ENCODE data around the gene ALCAM. TPM values are rescaled to one million over a fixed set of nuclear protein-coding genes. Genes with fewer than 3 reads are reported as not detected.
"Not testable (repeated sequence)": the region's sequence is repeated elsewhere in the genome, so short reads cannot be mapped to it uniquely, and the experiment has no call there.

ALCAM gene
- polyA plus RNA-seq, 1 donor: 12.1 TPM

DNA sequence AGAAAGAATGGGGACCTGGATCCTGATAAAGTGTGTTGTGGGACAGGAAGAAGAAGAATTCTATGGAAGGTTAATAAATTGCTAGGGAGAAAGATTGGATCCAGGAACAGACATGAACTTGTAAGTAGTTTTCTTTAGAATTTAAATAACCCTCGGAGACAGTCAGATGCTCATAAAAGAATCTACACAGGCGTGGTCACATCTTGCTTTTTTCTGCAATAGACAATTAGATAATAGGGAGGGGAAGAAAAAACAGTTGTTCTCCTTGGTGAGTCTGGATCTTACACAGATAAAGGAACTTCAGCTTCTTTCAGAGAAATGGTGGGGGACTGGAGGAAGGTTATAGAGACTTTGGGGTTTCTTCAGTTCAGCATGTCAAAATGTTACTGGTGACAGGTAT, 232.6 kb downstream of the ALCAM start:
- DNase-seq: no peak

DNA sequence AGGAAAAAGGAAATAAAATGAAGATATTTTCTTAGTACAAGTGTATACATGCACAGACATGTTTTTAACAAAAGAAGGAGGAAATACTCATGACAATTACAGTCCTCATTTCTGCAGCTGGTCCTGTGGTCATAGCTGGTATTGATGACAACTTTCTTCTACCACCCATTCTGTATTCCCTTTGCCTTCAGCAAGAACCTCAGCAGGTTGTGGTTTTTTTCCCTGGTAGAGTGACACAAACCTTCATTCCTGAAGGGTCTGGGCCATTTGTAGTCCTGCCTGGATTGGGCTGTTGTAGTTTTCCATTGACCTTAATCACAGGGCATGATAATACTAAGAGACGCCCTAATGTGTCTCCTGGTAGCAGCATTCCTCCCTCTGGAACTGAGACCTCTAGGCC, 235.0 kb downstream of the ALCAM start:
- not testable (repeated sequence) for DNase-seq

DNA sequence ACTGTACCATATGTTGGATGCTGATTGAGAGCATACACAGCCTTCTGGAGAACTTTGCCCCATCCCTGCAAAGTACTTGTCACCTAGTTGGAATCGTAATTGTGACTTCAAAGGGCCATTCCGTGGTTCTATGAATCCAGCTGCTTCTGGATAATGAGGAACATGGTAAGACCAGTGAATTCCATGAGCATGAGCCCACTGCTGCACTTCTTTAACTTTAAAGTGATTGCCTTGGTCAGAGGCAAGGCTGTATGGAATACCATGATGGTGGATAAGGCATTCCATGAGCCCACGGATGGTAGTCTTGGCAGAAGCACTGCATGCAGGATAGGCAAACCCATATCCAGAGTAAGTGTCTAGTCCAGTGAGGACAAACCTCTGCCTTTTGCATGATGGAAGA, 235.6 kb downstream of the ALCAM start:
- DNase-seq: not testable (repeated sequence)

DNA sequence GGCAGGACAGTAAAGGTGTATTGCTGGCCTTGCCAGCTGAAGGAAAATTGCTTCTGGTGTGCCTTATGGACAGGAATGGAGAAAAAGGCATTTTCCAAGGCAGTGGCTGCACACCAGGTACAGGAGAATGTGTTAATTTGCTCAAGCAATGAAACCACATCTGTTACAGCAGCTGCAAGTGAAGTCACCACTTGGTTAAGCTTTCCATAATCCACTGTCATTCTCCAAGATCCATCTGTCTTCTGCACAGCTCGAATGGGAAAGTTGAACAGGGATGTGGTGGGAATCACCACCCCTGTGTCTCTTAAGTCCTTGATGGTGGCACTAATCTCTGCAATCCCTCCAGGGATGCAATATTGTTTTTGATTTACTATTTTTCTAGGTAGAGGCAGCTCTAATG, 236.8 kb downstream of the ALCAM start:
- not testable (repeated sequence) for DNase-seq

DNA sequence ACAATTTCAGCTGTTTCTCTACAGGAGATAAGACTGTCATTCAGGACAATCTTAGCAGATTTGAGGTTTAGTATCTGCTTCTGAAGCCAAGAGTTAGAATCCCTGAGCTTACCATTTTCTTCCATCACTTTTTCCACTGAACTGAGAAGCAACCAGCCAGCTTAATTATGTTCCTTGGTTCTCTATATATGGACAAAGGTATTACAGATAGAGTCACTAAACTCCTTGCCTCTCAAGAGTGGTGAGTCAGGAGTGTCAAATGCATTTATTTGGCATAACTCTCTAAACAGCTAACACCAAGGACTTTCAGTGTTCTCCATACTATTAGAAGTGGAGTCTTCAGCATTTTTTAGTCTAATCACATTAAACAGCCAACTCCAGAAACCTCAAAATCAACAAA, 239.3 kb downstream of the ALCAM start:
- no peak for DNase-seq

DNA sequence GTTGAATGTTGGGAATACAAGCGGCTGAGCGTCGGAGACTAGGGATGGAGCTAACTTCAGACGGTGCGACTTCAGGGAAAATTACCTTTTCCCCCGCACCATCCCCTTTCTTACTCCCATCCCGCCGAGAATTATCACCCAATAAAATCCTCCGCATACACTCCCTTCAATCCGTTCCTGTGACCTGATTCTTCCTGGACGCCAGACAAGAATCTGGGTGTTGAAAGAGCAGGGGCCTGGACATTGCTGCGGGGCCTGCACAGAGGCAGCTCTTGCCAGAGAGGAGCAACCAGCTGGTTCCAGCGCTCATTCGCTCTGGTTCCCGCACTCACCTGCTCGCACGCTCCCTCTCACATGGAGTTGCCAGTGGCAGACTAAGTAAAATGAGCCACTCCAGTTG, 241.9 kb downstream of the ALCAM start:
- DNase-seq: no peak

DNA sequence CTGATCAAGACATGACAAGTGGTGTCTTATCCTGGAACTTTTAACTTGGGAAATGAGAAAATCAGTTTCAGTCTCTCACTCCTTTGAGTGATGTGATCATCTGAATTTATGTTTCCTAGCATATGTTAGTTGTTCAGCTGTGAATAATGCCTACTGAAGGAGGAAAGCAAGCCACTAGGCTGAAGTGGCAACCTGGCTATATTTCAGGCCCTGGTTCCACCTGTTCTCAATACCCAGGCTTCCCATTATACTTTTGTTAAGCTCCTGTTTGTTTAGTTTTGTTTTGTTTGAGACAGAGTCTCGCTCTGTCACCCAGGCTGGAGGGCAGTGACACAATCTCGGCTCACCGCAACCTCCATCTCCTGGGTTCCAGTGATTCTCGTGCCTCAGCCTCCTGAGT, 243.8 kb downstream of the ALCAM start:
- DNase-seq: no peak

DNA sequence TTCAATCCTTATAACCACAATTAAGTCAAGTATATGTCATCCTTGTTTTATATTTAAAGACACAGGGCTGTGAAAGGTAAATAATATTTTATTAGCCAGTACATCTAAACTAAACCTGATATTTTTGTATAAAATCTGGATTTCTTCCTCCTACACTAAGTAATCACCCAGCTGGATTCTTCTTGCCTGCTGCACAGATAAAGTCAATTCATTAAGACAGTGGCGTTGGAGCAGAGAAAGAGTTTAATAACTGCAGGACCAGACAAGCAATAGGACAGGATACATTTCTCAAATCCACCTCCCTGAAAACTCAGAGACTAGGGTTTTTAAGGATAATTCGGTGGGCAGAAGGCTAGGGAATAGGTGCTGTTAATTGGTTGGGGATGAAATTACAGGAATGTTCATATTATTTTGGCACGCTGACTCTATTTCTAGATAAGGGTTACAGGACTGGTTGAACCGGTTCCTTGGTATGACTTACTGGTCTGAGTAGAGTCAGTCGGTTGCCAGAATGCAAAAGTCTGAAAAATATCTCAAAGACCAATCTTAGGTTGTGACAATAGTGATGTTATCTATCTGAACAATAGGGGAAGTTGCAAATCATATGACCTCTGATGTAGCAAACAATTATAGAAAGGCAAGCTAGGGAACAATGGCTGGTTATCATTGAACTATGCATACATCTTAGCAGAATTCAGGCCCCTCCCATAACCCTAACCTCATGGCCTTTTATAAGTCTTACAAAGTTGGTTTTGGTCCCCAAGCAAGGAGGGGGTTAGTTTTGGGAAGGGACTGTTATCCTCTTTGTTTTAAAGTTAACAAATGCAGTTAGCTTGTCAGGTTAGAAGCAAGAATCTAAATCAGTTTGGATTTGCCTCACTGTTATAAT, 244.8 kb downstream of the ALCAM start:
- no peak for DNase-seq

DNA sequence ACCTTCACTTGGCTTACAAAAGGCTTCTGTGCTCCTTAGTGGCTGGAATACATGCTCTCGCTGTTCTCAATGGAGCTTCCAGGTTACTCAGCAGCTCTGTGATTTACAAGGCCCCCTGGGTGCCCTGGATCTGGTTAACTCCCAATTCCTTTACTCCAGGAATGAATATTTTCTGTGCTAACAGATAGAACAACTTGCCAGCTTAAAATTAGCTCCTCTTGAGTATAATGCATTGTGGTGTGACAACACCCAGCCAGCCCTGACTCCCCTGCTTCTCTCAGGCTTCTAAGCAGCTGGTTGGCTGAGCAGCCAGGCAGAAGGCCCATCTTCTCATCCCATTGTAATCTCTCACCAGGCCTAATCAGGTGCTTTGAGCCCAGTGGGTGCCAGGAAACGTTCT, 246.4 kb downstream of the ALCAM start:
- no peak for DNase-seq

DNA sequence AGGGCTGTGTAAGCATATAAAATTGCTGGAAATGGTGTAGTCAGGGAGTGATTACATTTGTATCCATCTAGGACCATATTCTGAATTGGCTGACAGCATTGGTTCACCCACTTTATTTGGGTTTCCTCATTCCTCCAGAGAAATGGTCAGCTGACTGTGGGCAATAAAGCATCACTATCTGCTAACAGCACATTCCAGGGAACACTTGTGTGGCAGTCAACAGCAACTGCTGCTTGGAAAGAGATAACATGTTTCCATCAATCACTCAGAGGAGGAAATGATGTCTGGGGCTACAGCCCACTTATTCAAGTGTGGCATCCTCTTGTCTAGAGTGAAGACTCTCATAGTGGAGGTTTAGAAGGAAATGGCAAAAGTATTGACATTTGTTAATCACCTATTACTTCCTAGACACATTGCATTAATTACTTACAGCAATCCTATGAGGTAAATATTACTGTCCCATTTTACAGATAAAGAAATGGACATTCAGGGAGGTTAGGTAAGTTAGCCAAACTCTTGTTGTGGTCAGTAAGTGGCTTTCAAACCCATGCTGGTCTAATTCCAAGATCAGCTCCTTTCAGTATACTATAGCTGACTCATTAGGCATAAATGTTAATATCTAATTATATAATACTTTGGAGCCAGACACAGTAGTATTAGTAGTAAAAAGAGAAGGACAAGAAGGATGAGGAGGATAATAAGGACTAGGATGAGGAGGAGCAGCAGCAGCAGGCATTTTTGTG, 247.8 kb downstream of the ALCAM start:
- DNase-seq: no peak

DNA sequence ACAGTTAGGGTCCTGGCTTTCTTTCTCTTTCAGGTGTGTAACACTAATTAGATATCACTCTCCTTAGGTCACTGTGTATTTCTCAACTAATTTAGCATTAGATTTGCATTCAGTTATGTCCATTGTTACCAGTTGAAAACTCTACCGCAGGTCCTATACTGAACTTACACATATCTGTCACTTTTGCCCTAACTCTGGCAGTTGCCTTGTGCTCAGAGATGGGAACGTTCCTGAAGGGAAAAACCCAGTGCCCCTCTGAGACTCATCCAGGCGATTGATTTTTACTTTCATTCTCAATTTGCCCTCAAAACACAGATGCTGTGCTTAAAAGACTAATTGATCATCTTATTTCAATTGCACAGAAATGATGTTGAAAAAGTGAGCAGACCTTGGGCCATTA, 249.1 kb downstream of the ALCAM start:
- DNase-seq: no peak

DNA sequence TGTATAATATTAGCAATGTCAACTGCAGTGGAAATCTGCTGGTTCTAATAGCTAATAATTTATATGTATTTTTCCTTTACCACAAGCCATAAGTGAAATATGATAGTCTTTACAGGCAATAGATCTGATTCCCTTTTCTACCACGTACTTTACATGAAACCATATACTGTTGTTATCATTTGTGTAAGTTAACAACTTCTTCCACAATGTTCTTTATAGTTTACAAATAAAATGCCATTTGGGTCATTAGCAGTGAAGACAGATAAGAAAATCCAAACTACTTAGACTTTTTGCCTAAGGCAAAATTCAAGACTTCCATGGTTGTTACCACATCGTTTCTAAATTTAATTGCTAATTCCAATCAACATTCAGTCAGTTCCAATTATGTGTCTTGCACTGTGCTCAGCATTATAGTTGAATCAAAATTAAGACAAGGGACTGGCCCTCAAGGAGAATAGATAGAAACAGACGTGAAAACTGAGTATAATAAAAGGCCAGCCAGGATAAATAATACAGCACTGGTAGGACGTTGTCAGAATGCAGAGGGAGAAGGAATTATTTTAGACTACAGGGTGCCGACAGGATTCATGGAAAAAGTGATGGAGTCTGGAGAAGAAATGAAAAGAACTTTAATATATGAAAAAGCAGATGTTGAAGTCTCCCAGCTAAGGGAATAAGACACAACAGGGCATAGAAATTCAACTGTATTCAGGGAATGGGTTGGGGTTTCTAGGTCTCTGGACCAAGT, 249.8 kb downstream of the ALCAM start:
- peak; percentile 17 for DNase-seq

DNA sequence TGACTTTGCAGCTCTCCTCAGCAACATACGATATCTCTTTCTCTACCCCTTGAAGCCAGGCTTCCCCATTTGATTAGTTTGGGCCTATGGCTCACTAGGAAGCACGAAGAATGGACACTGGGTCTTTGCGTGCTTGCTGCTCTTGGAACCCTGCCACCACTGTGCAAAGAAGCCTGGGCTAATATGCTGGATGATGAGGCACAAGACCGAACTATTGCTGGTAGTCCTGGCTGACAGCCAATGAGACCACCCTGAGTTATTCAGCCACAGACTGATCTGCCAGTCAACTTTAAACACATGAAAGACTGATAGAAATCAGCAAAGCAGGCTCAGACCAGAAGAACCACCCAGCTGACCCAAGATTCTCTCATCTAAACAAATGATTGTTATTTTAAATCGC, 251.8 kb downstream of the ALCAM start:
- DNase-seq: no peak

DNA sequence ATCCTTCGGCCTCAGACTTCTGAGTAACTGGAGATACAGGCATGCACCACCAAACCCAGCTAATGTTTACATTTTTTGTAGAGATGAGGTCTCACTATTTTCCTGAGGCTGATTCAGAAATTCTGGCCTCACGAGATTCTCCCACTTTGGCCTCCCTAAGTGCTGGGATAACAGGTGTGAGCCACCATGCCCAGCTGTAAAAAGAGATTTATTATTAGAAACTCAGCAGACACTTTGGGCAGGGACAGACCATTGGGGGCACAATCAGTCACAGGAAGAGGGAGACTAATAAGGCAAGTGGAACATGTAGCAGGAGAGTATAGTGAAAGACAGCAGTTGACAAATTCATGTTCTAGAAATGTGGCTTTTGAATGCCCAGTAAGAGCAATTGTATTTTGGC, 252.9 kb downstream of the ALCAM start:
- DNase-seq: no peak

DNA sequence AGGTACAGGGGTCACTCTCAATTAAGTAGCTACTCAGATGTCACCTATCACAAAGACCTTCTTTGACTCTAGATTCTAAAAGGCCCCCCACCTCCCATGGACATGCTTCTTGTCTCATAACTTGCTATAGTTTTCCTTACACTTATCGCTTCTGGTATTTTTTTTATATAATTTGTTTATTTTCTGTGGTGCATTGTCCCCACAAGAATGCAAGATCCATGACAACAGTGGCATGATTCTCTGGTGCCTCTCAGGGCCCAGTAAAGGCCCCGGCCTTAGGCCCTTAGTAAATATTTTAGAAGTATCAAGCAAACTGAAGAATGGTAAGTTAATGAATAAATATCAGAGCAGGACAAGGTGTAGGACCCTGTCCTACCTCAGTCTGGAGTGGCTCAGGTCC, 253.5 kb downstream of the ALCAM start:
- DNase-seq: no peak

DNA sequence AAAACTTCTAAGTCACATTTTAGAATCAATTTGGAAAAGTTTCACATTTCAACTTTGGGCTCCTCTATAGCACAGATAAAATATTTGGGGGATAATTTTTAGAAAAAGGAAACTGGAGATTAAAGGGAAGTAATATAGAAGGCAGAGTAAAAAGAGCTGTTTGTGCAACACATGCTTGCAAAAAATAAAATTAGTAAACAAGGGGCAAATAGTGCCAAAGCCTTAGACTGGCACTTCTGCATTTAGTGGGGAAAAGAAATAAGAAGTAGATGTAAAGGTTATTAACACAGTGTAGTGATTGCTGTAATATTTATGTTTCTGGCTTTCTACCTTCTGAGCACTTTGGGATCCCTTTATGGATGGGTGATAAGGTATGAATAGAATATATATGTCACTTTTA, 255.5 kb downstream of the ALCAM start:
- no peak for DNase-seq
